Measurements from ENCODE around the gene KRTAP22-2.

DNA sequence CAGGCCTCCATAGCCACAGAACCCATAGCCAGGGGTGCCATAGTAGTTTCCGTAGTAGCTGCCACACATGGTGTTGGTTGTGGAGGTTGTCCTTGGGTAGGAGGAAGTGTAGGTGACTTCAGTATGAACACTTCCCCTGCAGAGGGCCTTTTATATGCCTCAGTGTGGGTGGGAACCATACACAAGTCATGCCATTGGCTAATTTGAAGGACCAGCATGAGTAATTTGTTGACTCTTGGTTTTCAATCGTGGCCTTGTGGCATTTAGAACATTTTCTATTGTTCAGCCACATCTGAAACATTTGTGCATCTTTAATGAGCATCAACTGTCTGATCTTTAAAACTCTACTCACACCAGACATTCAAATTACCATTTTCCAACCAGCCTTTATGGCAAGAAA is 23.6 kb upstream of the KRTAP22-2 start, which contains the start of gene KRTAP6-1:
- TF ChIP-seq, protein P1, sequence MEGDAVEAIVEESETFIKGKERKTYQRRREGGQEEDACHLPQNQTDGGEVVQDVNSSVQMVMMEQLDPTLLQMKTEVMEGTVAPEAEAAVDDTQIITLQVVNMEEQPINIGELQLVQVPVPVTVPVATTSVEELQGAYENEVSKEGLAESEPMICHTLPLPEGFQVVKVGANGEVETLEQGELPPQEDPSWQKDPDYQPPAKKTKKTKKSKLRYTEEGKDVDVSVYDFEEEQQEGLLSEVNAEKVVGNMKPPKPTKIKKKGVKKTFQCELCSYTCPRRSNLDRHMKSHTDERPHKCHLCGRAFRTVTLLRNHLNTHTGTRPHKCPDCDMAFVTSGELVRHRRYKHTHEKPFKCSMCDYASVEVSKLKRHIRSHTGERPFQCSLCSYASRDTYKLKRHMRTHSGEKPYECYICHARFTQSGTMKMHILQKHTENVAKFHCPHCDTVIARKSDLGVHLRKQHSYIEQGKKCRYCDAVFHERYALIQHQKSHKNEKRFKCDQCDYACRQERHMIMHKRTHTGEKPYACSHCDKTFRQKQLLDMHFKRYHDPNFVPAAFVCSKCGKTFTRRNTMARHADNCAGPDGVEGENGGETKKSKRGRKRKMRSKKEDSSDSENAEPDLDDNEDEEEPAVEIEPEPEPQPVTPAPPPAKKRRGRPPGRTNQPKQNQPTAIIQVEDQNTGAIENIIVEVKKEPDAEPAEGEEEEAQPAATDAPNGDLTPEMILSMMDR (conservative IDR thresholded peaks at IDR 0.05 in 1 of 2, IDR thresholded peaks at IDR 0.05 in 1 of 2; ENCODE audit: extremely low read depth in 1 of 2, insufficient read depth in 1 of 2, low read depth in 1 of 2, low read length in 2 of 2), result no peak
- no peak for TF ChIP-seq EZH2 (IDR thresholded peaks at IDR 0.05; ENCODE audit: borderline replicate concordance, low read length)

All from mammary epithelial cell (primary cell).